GM12892 (cell line): ENCODE results near the gene SMARCE1.

Experiments
- POLR2A ChIP-seq: IDR thresholded peaks from 2 replicates; pipeline ENCODE4 v1.6.1; 2011; ENCODE audit warnings: low read depth, low read length, control low read depth
- POLR2AphosphoS5 ChIP-seq: IDR thresholded peaks from 2 replicates; pipeline ENCODE4 v1.6.1; 2011; ENCODE audit warnings: low read depth, low read length, control low read depth
- TAF1 ChIP-seq: IDR thresholded peaks from 2 replicates; pipeline ENCODE4 v1.6.1; 2011; ENCODE audit warnings: low read depth, mild to moderate bottlenecking, control low read depth, low read length, borderline replicate concordance

- no peak for TF ChIP-seq POLR2A
- no peak for TF ChIP-seq TAF1
- no peak for TF ChIP-seq POLR2AphosphoS5
Observed at GRCh38 chr17:40658396-40658795, 10.8 kb upstream of the SMARCE1 start.
